Measurements from ENCODE around the gene NINJ1. TPM values are rescaled to one million over a fixed set of nuclear protein-coding genes. Genes with fewer than 3 reads are reported as not detected.
A peak's percentile ranks its signal among the peaks of the same experiment; 100 is the strongest.

The NINJ1 gene
- total and polyA plus RNA-seq, 2 of the 4 experiments (the other 2 are of a cell fraction), result 21.9 to 38.8 TPM

DNA sequence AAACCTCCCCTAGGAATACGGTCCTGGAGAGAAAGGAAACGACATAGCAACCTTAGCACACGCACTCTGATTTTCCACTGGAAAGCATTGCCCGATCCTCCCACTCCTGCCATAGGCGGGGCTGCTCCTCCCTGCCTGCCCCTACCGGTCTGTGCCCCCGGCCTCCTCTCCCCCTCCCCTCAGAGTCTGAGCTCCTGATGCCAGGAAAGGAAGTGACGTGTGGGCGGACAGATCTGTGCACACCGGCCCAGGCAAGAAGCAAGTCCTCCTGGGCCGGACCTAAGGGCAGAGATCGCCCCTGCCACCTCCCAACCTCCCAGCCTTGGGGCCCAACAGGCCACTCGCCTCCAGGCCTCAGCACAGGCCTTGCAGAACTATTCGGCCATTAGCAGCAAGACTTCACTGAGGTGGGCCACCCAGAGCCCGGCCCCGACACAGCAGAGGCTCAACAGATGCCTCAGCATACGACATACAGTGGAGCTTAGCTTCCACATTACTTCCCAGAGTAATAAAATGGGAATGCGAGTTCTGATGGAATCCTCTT is 7.2 kb downstream of the NINJ1 start:
- ChIA-PET CTCF (no interaction called here), POLR2A (ENCODE audit: unreplicated experiment) (no interaction called here)
- no peak overlapping the region for H3K18ac ChIP-seq (ENCODE audit: low read depth, low read length)
- H2BK5ac ChIP-seq (ENCODE audit: low read depth, low read length, poor library complexity, severe bottlenecking), result no peak overlapping the region
- H3K9me1 ChIP-seq (ENCODE audit: insufficient read depth, low read length), result peaks cover 17% of the 10 kb centered on the region; the same call in 1 of the 2 replicates
- in situ Hi-C loops (cut with MboI; ENCODE audit: low sequenced_read_pairs) (no loop called here), intact Hi-C loops (cut with micrococcal nuclease) (no loop called here), dilution Hi-C loops (cut with HindIII; ENCODE audit: low sequenced_read_pairs, unreplicated experiment) (no loop called here)
- no peak for ATAC-seq (ENCODE audit: low read depth)
- no peak overlapping the region for H3K27ac ChIP-seq (ENCODE audit: insufficient read depth, low read length)
- no peak overlapping the region for H3K4ac ChIP-seq (ENCODE audit: low read depth, low read length)
- 0 out of 2 replicates have a peak overlapping the region, but pooled peaks have one; percentile 18 for H3K14ac ChIP-seq (replicated peaks; ENCODE audit: low read depth, low read length)
- H3K4me1 ChIP-seq (ENCODE audit: control insufficient read depth, insufficient read depth, low read length), result peaks cover 25% of the 10 kb centered on the region
- H3K9ac ChIP-seq (ENCODE audit: low read depth, low read length), result no peak overlapping the region
- no peak for DNase-seq
- H2AK5ac ChIP-seq (ENCODE audit: low read depth, low read length), result no peak overlapping the region; the same call in 1 of the 2 replicates
- H3K4me3 ChIP-seq (ENCODE audit: insufficient read depth, low read depth, low read length), result no peak overlapping the region
- H4K5ac ChIP-seq (ENCODE audit: low read depth, low read length), result no peak overlapping the region
- peaks cover 29% of the 10 kb centered on the region for H4K20me1 ChIP-seq (ENCODE audit: insufficient read depth, low read length)
- H3K9me3 ChIP-seq (ENCODE audit: control insufficient read depth, insufficient read depth, low read length), result no peaks in the 10 kb centered on the region
- no peak overlapping the region for H2BK20ac ChIP-seq (ENCODE audit: low read depth, low read length)
- no peak overlapping the region for H2BK120ac ChIP-seq (ENCODE audit: low read depth, low read length)
- no peak overlapping the region for H3K56ac ChIP-seq (ENCODE audit: extremely low read depth, insufficient read depth, low read length)
- no peak overlapping the region for H4K8ac ChIP-seq (ENCODE audit: low read depth in 2 of 2, low read length in 2 of 2)
- TF ChIP-seq BHLHE40 (IDR thresholded peaks at IDR 0.05; ENCODE audit: low read depth, low read length) (no peak), NFE2L2 (IDR thresholded peaks at IDR 0.05; ENCODE audit: low read depth, low read length) (no peak), CEBPB (IDR thresholded peaks at IDR 0.05; ENCODE audit: low read depth, low read length) (no peak), CHD1 (IDR thresholded peaks at IDR 0.05; ENCODE audit: low read depth, low read length) (no peak), SMC3 (IDR thresholded peaks at IDR 0.05; ENCODE audit: low read depth, low read length) (no peak), MAFK (IDR thresholded peaks at IDR 0.05; ENCODE audit: low read depth, low read length) (no peak), MAZ (IDR thresholded peaks at IDR 0.05; ENCODE audit: borderline replicate concordance, low read depth, low read length) (no peak), MXI1 (IDR thresholded peaks at IDR 0.05; ENCODE audit: borderline replicate concordance, low read depth, low read length) (no peak), RAD21 (IDR thresholded peaks at IDR 0.05; ENCODE audit: low read length) (no peak), ELK1 (IDR thresholded peaks at IDR 0.05; ENCODE audit: borderline replicate concordance, low read depth, low read length) (no peak), FOS (IDR thresholded peaks at IDR 0.05; ENCODE audit: low read depth, low read length) (no peak), RFX5 (IDR thresholded peaks at IDR 0.05; ENCODE audit: low read depth, low read length) (no peak), POLR2A (IDR thresholded peaks at IDR 0.05; ENCODE audit: low read depth, low read length) (no peak), RCOR1 (IDR thresholded peaks at IDR 0.05; ENCODE audit: insufficient replicate concordance, low read length) (no peak)
- TF ChIP-seq, protein P1, sequence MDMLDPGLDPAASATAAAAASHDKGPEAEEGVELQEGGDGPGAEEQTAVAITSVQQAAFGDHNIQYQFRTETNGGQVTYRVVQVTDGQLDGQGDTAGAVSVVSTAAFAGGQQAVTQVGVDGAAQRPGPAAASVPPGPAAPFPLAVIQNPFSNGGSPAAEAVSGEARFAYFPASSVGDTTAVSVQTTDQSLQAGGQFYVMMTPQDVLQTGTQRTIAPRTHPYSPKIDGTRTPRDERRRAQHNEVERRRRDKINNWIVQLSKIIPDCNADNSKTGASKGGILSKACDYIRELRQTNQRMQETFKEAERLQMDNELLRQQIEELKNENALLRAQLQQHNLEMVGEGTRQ (IDR thresholded peaks at IDR 0.05; ENCODE audit: low read depth, low read length), result no peak
- TF ChIP-seq, protein P2, sequence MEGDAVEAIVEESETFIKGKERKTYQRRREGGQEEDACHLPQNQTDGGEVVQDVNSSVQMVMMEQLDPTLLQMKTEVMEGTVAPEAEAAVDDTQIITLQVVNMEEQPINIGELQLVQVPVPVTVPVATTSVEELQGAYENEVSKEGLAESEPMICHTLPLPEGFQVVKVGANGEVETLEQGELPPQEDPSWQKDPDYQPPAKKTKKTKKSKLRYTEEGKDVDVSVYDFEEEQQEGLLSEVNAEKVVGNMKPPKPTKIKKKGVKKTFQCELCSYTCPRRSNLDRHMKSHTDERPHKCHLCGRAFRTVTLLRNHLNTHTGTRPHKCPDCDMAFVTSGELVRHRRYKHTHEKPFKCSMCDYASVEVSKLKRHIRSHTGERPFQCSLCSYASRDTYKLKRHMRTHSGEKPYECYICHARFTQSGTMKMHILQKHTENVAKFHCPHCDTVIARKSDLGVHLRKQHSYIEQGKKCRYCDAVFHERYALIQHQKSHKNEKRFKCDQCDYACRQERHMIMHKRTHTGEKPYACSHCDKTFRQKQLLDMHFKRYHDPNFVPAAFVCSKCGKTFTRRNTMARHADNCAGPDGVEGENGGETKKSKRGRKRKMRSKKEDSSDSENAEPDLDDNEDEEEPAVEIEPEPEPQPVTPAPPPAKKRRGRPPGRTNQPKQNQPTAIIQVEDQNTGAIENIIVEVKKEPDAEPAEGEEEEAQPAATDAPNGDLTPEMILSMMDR (conservative IDR thresholded peaks at IDR 0.05; ENCODE audit: low read depth, low read length), result no peak
- no peak overlapping the region for H3K4me2 ChIP-seq (ENCODE audit: low read depth, low read length)
- H3K23ac ChIP-seq (ENCODE audit: low read depth, low read length), result no peak overlapping the region
- no peaks in the 10 kb centered on the region for H3K27me3 ChIP-seq (ENCODE audit: control insufficient read depth, insufficient read depth, low read length)
- H4K91ac ChIP-seq (ENCODE audit: insufficient read depth, low read depth, low read length), result no peak overlapping the region
- H2AFZ ChIP-seq (replicated peaks; ENCODE audit: low read length, poor library complexity), result peak overlapping the region; percentile 41
- H3K79me1 ChIP-seq (ENCODE audit: low read depth in 1 of 2, low read length in 2 of 2), result peaks cover 20 to 68% of the 10 kb centered on the region in 2 experiments
- H3K36me3 ChIP-seq (ENCODE audit: control insufficient read depth, insufficient read depth, low read length), result peaks cover 18% of the 10 kb centered on the region
- H2BK15ac ChIP-seq (ENCODE audit: low read depth, low read length), result no peak overlapping the region
- H2AK9ac ChIP-seq (replicated peaks; ENCODE audit: low read depth, low read length, poor library complexity), result peak overlapping the region; percentile 81
- no TSS peak for BruUV-seq (replicated peaks)
- WGBS, 2 experiments (ENCODE audit: extremely low coverage in 2 of 2, insufficient read length in 1 of 2), result 80% methylated on average over 1 of the region's 18 CpGs; no CpG with 5 or more reads in 1 of the 2 experiments
